T1000 (cell line): ENCODE measurements around the gene TNNT3.
"Not testable (repeated sequence)": the region's sequence is repeated elsewhere in the genome, so short reads cannot be mapped to it uniquely, and the experiment has no call there.

Experiments
- DNase-seq: peaks from one replicate; lab custom pipeline; 2025; ENCODE audit warnings: mixed read lengths; lab: John Stamatoyannopoulos, UW

Gene TNNT3

GRCh38 chr11:1881442-1882264 lies 37.9 kb upstream of the TNNT3 start:
- DNase-seq = no peak

- no peak for DNase-seq
Observed at GRCh38 chr11:1882265-1883238, 37.0 kb upstream of the TNNT3 start.

- DNase-seq = no peak
Observed at GRCh38 chr11:1883346-1884302, 35.9 kb upstream of the TNNT3 start.

- DNase-seq = no peak
Observed at GRCh38 chr11:1884303-1884700, 35.2 kb upstream of the TNNT3 start.

GRCh38 chr11:1886551-1886950 lies 33.0 kb upstream of the TNNT3 start:
- not testable (repeated sequence) for DNase-seq

- no peak for DNase-seq
Observed at GRCh38 chr11:1887451-1888346, 31.8 kb upstream of the TNNT3 start.

GRCh38 chr11:1888347-1888753 lies 31.2 kb upstream of the TNNT3 start:
- no peak for DNase-seq

GRCh38 chr11:1888811-1889210 lies 30.7 kb upstream of the TNNT3 start:
- no peak for DNase-seq

GRCh38 chr11:1889224-1889930 lies 30.1 kb upstream of the TNNT3 start:
- DNase-seq = no peak

- DNase-seq = no peak
Observed at GRCh38 chr11:1889941-1890855, 29.3 kb upstream of the TNNT3 start.

- DNase-seq = no peak
Observed at GRCh38 chr11:1890856-1891830, 28.4 kb upstream of the TNNT3 start.

- DNase-seq = no peak
Observed at GRCh38 chr11:1891831-1892115, 27.7 kb upstream of the TNNT3 start, which contains the start of gene PRR33. PRR33 (minus strand) TSS chr11:1891895; CDS start chr11:1890584, 1,311 bp downstream.

GRCh38 chr11:1892116-1892515 lies 27.4 kb upstream of the TNNT3 start:
- DNase-seq = no peak

- DNase-seq = no peak
Observed at GRCh38 chr11:1892558-1892957, 26.9 kb upstream of the TNNT3 start.

- no peak for DNase-seq
Observed at GRCh38 chr11:1893581-1894359, 25.7 kb upstream of the TNNT3 start.

- no peak for DNase-seq
Observed at GRCh38 chr11:1894759-1895158, 24.7 kb upstream of the TNNT3 start.

- no peak for DNase-seq
Observed at GRCh38 chr11:1896468-1896867, 23.0 kb upstream of the TNNT3 start.
